SJSA1 (cell line): ENCODE results near the gene CTAGE1. TPM values are rescaled to one million over a fixed set of nuclear protein-coding genes. Genes with fewer than 3 reads are reported as not detected.

Experiments
- DNase-seq, 2 experiments: peaks; one replicate each; pipeline ENCODE4 v3.0.0-alpha.2; 2015 to 2020; ENCODE audit warnings: low spot score in 2 of 2, low read depth in 1 of 2
- H3K27ac ChIP-seq: fragments of 250-450 bp; sonication (Bioruptor Pico); 2 replicates; pipeline ENCODE4 v1.5.1; 2020; ENCODE audit warnings: mild to moderate bottlenecking, moderate library complexity
- H3K27me3 ChIP-seq: fragments of 250-450 bp; sonication (Bioruptor Pico); replicated peaks from 2 replicates; pipeline ENCODE4 v1.5.1; 2020; ENCODE audit warnings: mild to moderate bottlenecking, moderate library complexity
- H3K36me3 ChIP-seq: fragments of 250-450 bp; sonication (Bioruptor Pico); 2 replicates; pipeline ENCODE4 v1.5.1; 2020; ENCODE audit warnings: mild to moderate bottlenecking
- H3K4me1 ChIP-seq: fragments of 250-450 bp; sonication (Bioruptor Pico); replicated peaks from 2 replicates; pipeline ENCODE4 v1.6.1; 2021; ENCODE audit warnings: mild to moderate bottlenecking
- H3K4me3 ChIP-seq: fragments of 250-450 bp; sonication (Bioruptor Pico); 2 replicates; pipeline ENCODE4 v1.5.1; 2020; ENCODE audit warnings: mild to moderate bottlenecking
- H3K9me3 ChIP-seq: fragments of 250-450 bp; sonication (Bioruptor Pico); replicated peaks from 2 replicates; pipeline ENCODE4 v1.5.1; 2020; ENCODE audit warnings: mild to moderate bottlenecking
- total RNA-seq: library from RNA; depleted of rRNA; stranded (reverse); fragments of >200 nt; shearing (Covaris generic); gene quantifications from 2 replicates; pipeline ENCODE4 v1.2.3, GENCODE V29; 2014

Gene CTAGE1
- total RNA-seq, 1 experiment from 2014 or later: 0.11 TPM

DNA sequence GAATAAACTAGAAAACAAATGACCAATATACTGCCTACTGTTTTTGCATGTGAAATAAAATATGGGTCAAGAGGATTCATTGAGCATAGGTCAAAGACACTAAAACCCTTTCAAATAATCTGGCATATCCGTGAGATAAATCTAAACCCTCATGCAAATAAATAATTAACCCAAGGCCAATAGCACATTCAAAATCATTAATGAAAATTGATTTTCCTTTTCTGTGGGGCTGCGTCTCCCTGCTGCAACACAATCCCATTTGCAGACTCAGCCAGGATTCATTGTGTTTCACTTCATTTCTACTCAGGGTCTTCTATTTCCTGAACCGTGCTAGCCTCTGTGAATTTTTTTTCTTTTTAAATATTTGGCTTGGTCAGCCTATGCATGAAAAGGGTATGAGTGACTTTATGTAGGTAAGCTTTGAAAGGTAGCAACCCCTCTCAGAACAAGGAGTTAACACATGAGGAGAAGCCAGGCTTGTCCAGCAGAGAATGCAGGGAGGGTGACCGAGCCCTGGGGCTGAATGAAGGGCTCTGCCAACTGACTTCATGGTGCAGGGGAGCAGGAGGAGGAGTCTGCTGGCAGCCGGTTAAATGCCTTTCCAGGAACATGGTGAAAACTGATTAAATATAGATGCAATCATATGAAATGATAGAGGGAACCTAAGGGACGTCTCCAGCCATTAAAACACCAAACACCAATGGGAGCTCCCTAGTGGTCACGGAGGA is 10.3 kb upstream of the CTAGE1 start:
- no peak for DNase-seq
- Histone ChIP-seq H3K4me3 (no peak overlapping the region), H3K4me1 (peaks cover 13% of the 10 kb centered on the region), H3K27ac (no peak overlapping the region), H3K27me3 (no peaks in the 10 kb centered on the region), H3K36me3 (no peaks in the 10 kb centered on the region), H3K9me3 (no peaks in the 10 kb centered on the region)

DNA sequence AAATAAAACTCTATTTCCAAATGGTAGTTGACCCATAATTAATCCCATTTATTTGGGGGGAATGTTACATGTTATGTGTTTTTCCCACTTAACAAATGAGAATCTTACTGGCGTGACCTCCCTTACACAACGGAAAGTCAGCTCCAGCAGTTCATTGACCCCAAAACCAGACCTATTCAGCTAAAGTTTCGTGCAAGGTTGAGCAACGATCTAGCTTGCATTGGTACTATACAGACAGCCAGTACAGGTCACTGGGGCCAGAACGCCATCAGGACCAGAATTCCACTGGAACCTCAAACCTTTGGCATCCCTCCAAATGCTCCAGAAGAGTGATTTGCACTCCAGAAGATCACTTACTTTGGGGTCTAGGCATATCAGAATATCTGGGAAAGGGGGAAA is 6.8 kb upstream of the CTAGE1 start:
- no peaks in the 10 kb centered on the region for H3K36me3 ChIP-seq
- no peaks in the 10 kb centered on the region for H3K27me3 ChIP-seq
- DNase-seq: no peak

GRCh38 chr18:22423878-22424564 is 6.3 kb upstream of the CTAGE1 start:
- no peaks in the 10 kb centered on the region for H3K9me3 ChIP-seq

More for the DNA sequence above, 6.8 kb upstream of the CTAGE1 start:
- Histone ChIP-seq H3K4me3 (no peak overlapping the region), H3K27ac (no peak overlapping the region), H3K9me3 (no peaks in the 10 kb centered on the region), H3K4me1 (peaks cover 6% of the 10 kb centered on the region)

GRCh38 chr18:22422909-22423548 is 5.3 kb upstream of the CTAGE1 start:
- H3K4me1 ChIP-seq: peaks cover 6% of the 10 kb centered on the region
- DNase-seq: no peak
- H3K4me3 ChIP-seq: no peak overlapping the region
- H3K27ac ChIP-seq: no peak overlapping the region
- no peaks in the 10 kb centered on the region for H3K27me3 ChIP-seq
- H3K9me3 ChIP-seq: no peaks in the 10 kb centered on the region
- no peaks in the 10 kb centered on the region for H3K36me3 ChIP-seq

More at GRCh38 chr18:22423878-22424564, 6.3 kb upstream of the CTAGE1 start:
- Histone ChIP-seq H3K4me3 (no peak overlapping the region), H3K27ac (no peak overlapping the region), H3K36me3 (no peaks in the 10 kb centered on the region), H3K4me1 (peaks cover 6% of the 10 kb centered on the region), H3K27me3 (no peaks in the 10 kb centered on the region)
- no peak for DNase-seq

- H3K4me3 ChIP-seq: no peak overlapping the region
- H3K27me3 ChIP-seq: no peaks in the 10 kb centered on the region
- no peaks in the 10 kb centered on the region for H3K9me3 ChIP-seq
- no peaks in the 10 kb centered on the region for H3K36me3 ChIP-seq
- H3K27ac ChIP-seq: no peak overlapping the region
- no peak for DNase-seq
- H3K4me1 ChIP-seq: peaks cover 15% of the 10 kb centered on the region
Observed at GRCh38 chr18:22420652-22421051, 2.9 kb upstream of the CTAGE1 start.

DNA sequence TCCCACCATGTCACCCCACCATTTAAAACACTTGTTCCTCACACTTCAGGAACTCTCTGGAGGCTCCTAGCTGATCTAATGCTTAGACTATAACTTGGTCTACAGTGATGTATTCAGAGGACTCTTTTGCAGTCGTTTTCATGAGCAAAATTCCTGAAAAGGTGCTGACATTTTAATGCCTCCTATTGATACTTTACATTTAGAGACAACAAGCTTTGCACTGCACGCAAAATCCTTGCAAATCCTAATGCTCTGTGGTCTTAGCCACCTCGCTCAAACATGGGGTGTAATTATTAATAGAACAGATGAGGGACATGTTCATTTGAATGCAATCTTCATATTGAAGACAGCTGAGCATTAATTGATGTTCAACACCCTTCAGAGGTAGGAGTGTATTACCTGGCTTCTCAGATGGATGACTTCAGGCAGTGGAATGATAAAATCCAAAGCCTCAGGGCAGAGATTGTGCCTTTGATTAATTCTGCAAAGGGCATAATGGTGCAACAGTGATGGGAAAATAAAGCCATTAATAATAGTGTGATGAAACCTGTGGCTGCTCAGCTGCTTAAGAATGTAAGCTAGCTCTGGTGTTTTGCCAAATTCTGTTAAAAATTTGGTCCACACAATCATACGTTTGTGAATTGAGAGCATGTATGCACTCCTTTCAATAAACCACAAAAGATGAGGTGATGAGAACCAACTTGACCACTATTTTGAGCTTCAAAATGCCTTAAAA is 5.4 kb downstream of the CTAGE1 start:
- Histone ChIP-seq H3K4me1 (peaks cover 3% of the 10 kb centered on the region), H3K9me3 (no peaks in the 10 kb centered on the region), H3K27me3 (no peaks in the 10 kb centered on the region), H3K4me3 (no peak overlapping the region), H3K27ac (no peak overlapping the region), H3K36me3 (no peaks in the 10 kb centered on the region)
- no peak for DNase-seq

DNA sequence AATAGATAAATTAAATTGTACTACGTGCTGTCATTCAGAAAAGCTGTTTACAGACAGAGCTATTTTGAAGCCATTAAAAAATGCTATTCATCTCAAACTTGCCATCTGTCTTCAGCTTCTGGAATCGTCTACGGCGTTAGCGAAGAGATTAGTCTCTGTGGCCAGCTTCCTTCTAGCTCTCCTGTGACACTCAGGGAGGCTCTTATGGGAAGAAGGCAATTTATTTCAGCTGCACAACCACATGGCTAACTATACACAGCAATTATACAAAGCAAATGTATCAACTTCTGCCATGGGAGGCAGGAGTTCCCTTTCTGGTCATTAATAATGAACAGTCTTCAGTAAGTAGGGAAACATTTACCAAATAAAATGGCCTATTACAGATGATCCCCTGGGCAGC is 6.3 kb downstream of the CTAGE1 start:
- Histone ChIP-seq H3K27ac (no peak overlapping the region), H3K36me3 (no peaks in the 10 kb centered on the region), H3K4me1 (no peaks in the 10 kb centered on the region), H3K27me3 (no peaks in the 10 kb centered on the region), H3K4me3 (no peak overlapping the region), H3K9me3 (no peaks in the 10 kb centered on the region)
- DNase-seq: no peak

DNA sequence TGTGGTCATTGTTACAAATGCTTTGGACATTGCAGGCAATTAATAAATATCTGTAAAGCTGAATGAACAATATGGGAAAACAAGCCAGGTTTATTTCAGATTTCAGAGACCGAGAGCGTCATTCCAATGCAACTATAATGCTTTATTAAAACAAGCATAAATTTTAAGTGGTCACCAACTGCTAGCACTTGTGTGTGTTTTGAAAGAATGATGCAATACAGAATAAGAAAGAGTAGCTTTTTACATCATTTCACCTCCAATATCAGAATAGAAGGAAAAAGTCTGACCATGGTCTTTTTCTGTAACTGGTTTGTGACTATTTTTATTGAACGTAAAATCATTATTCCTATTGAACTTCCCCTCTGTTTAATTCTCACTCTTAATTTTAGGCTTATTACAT is 7.6 kb downstream of the CTAGE1 start:
- Histone ChIP-seq H3K27ac (no peak overlapping the region), H3K27me3 (no peaks in the 10 kb centered on the region)
- DNase-seq: no peak

DNA sequence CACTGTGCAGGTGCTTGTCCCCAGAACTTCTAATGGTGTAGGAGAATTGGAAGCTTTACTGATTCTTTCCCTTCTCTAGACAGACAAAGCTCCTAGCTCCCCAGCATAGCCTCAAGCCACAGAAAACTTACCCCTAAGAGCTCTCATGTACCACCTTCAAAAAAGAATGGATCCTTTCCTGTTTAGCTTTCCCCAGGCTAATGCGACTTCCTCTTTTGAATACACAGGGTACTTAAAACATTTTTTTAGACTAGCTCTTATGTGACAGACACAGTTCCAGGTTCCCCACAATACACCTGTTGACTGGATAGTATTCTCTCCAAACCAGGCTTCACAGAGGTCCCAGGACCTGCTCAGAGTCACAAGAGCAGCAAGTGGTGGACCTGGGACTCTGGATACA is 8.3 kb downstream of the CTAGE1 start:
- H3K27me3 ChIP-seq: no peaks in the 10 kb centered on the region
- H3K36me3 ChIP-seq: no peaks in the 10 kb centered on the region
- H3K4me3 ChIP-seq: no peak overlapping the region
- H3K9me3 ChIP-seq: 0 out of 2 replicates have a peak, but pooled peaks cover 3% of the 10 kb centered on the region
- no peak overlapping the region for H3K27ac ChIP-seq
- DNase-seq: no peak
- no peaks in the 10 kb centered on the region for H3K4me1 ChIP-seq

More for the DNA sequence above, 7.6 kb downstream of the CTAGE1 start:
- Histone ChIP-seq H3K4me1 (no peaks in the 10 kb centered on the region), H3K9me3 (no peaks in the 10 kb centered on the region), H3K36me3 (no peaks in the 10 kb centered on the region), H3K4me3 (no peak overlapping the region)

GRCh38 chr18:22408059-22408458 is 9.7 kb downstream of the CTAGE1 start:
- DNase-seq: no peak
- H3K4me3 ChIP-seq: no peak overlapping the region
- H3K4me1 ChIP-seq: no peaks in the 10 kb centered on the region
- 0 out of 2 replicates have a peak, but pooled peaks cover 5% of the 10 kb centered on the region for H3K9me3 ChIP-seq
- H3K36me3 ChIP-seq: no peaks in the 10 kb centered on the region
- no peaks in the 10 kb centered on the region for H3K27me3 ChIP-seq
- no peak overlapping the region for H3K27ac ChIP-seq

DNA sequence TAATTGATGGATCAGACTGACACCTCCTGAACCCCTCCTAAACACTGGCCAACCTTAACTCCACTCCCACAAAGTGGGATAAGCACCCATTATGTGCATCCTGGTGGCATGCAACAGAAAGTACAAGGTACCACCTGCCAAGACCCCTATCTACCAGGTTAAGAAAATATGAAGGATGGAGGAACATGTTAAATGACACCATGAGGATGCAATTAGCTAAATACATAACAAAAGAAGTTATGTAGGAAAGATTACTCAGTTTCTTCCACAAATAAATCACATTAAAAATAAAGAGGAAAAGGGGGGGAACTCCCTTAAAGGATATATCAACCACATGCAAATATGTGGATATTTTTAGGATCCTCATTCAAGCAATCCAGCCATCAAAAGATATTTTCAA is 12.6 kb downstream of the CTAGE1 start:
- H3K27ac ChIP-seq: no peak overlapping the region
- H3K9me3 ChIP-seq: 0 out of 2 replicates have a peak, but pooled peaks cover 5% of the 10 kb centered on the region
- no peaks in the 10 kb centered on the region for H3K27me3 ChIP-seq
- no peaks in the 10 kb centered on the region for H3K36me3 ChIP-seq
- H3K4me3 ChIP-seq: no peak overlapping the region
- H3K4me1 ChIP-seq: peaks cover 1% of the 10 kb centered on the region; the same call in 1 of the 2 replicates
- DNase-seq: no peak

DNA sequence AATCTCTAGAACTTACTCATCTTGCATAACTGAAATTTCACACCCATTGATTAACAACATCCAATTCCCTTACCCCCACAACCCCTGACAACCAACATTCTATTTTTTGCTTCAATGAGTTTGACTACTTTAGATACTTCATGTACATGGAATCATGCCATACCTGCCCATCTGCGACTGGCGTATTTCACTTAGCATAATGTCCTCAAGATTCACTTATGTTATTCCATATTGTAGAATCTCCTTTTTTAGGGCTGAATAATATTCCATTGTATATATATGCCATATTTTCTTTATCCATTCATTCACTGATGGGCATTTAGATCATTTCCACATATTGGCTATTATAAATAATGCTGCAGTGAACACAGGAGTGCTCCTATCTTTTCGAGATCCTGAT is 13.8 kb downstream of the CTAGE1 start:
- no peak for DNase-seq
- Histone ChIP-seq H3K9me3 (0 out of 2 replicates have a peak, but pooled peaks cover 5% of the 10 kb centered on the region), H3K4me3 (no peak overlapping the region), H3K36me3 (no peaks in the 10 kb centered on the region), H3K27ac (no peak overlapping the region), H3K4me1 (peaks cover 7% of the 10 kb centered on the region; the same call in 1 of the 2 replicates), H3K27me3 (no peaks in the 10 kb centered on the region)

DNA sequence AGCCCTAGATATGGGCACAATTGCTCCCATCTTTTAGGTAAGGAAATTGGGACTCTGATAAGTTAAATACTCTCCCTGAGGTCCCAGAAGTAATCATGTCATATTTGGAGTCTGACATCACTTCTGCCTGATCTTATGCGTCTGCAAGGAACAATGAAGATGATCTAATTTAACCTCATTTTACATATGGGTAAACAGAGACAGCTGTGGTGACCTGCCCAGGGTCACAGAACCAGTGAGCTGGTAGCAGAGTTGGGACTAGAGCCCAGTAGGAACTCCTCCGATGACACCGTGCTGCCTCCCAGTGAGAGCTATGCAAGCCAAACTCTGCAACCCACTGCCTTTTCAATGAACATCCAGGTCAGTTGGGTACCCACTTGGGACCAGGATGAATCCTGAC is 17.8 kb downstream of the CTAGE1 start:
- Histone ChIP-seq H3K27ac (no peak overlapping the region), H3K4me3 (no peak overlapping the region), H3K36me3 (no peaks in the 10 kb centered on the region), H3K27me3 (no peaks in the 10 kb centered on the region), H3K9me3 (0 out of 2 replicates have a peak, but pooled peaks cover 4% of the 10 kb centered on the region), H3K4me1 (peaks cover 7% of the 10 kb centered on the region; the same call in 1 of the 2 replicates)
- peak in 1 of 2 experiments; percentile 19 for DNase-seq
